Measurements from ENCODE around the gene CXCL3. TPM values are rescaled to one million over a fixed set of nuclear protein-coding genes. Genes with fewer than 3 reads are reported as not detected.

Gene CXCL3
- total and polyA plus RNA-seq, 4 donors = 0.50 to 2.2 (median 1.7) TPM

Small RNAs within 50 kb of the gene (small RNA-seq; reads per million reads assigned to genes)
- gene RN7SL218P (ENCODE audit: low replicate concordance) = not detected

Other genes with a start within 250 kb of the CXCL3 start
- 1 to 10 TPM in 1 of 2 donors, under 1 TPM in 1; 0.79 to 2.9 TPM for gene CXCL6, start 202.0 kb downstream of the CXCL3 start, total RNA-seq
- 1 to 10 TPM; 1.4 to 1.5 TPM for gene CXCL6, start 202.0 kb downstream of the CXCL3 start, polyA plus RNA-seq (ENCODE audit: insufficient read length in 2 of 2)
- gene PF4V1, start 185.4 kb downstream of the CXCL3 start, total RNA-seq = 1 to 10 TPM in 1 of 2 donors, under 1 TPM in 1; 0.89 to 4.2 TPM
- gene PF4V1, start 185.4 kb downstream of the CXCL3 start, polyA plus RNA-seq (ENCODE audit: insufficient read length in 2 of 2) = 1 to 10 TPM in 1 of 2 donors, not detected in 1; 1.3 TPM
- gene CXCL1, start 169.3 kb downstream of the CXCL3 start, total RNA-seq = 1 to 10 TPM; 1.9 to 4.8 TPM
- 1 to 10 TPM; 1.2 to 1.4 TPM for gene CXCL1, start 169.3 kb downstream of the CXCL3 start, polyA plus RNA-seq (ENCODE audit: insufficient read length in 2 of 2)
- 1 to 10 TPM; 1.8 to 2.1 TPM for gene PF4, start 56.7 kb downstream of the CXCL3 start, total RNA-seq
- 1 to 10 TPM; 1.1 to 2.3 TPM for gene PF4, start 56.7 kb downstream of the CXCL3 start, polyA plus RNA-seq (ENCODE audit: insufficient read length in 2 of 2)
- gene PPBP, start 50.5 kb downstream of the CXCL3 start, total RNA-seq = 10 to 100 TPM in 1 of 2 donors, 1 to 10 TPM in 1; 8.6 to 17.8 TPM
- gene PPBP, start 50.5 kb downstream of the CXCL3 start, polyA plus RNA-seq (ENCODE audit: insufficient read length in 2 of 2) = 1 to 10 TPM; 2.6 to 3.9 TPM
- under 1 TPM; 0.33 to 0.40 TPM for gene CXCL5, start 40.0 kb downstream of the CXCL3 start, total RNA-seq
- 1 to 10 TPM; 1.2 to 1.9 TPM for gene CXCL5, start 40.0 kb downstream of the CXCL3 start, polyA plus RNA-seq (ENCODE audit: insufficient read length in 2 of 2)
- gene CXCL2, start 60.5 kb upstream of the CXCL3 start, total RNA-seq = 1 to 10 TPM; 2.0 to 6.9 TPM
- gene CXCL2, start 60.5 kb upstream of the CXCL3 start, polyA plus RNA-seq (ENCODE audit: insufficient read length in 2 of 2) = 1 to 10 TPM; 2.8 to 3.0 TPM
- 10 to 100 TPM; 27.2 to 48.1 TPM for gene MTHFD2L, start 119.4 kb upstream of the CXCL3 start, total RNA-seq
- 10 to 100 TPM; 34.4 to 42.1 TPM for gene MTHFD2L, start 119.4 kb upstream of the CXCL3 start, polyA plus RNA-seq (ENCODE audit: insufficient read length in 2 of 2)